ENCODE measurements around the gene SEC14L6.

GRCh38 chr22:30574997-30575671, 28.6 kb upstream of the SEC14L6 start:
- TF ChIP-seq CTCF (IDR thresholded peaks at IDR 0.05) = no peak
- TF ChIP-seq POLR2AphosphoS5 (IDR thresholded peaks at IDR 0.05; ENCODE audit: insufficient read depth in 1 of 2, low read depth in 1 of 2) = peak in 1 of 2 donors; percentile 48
